Spinal cord (tissue), 10 donors: ENCODE measurements around the gene GALNT14. TPM values are rescaled to one million over a fixed set of nuclear protein-coding genes. Genes with fewer than 3 reads are reported as not detected.

ENCODE experiments used
- DNase-seq, 6 donors: peaks; one replicate each; pipeline versions ENCODE4 v3.0.0 to v3.0.0-alpha.2; 2013 to 2015; ENCODE audit warnings: low spot score in 6 of 6, low read depth in 4 of 6
- H3K27ac ChIP-seq: one replicate; pipeline ENCODE4 v1.5.1; 2013; ENCODE audit warnings: low read depth, low read length, control low read depth
- H3K27me3 ChIP-seq: one replicate; pipeline ENCODE4 v1.6.1; 2013; ENCODE audit warnings: low read length; ENCODE audit not compliant: control insufficient read depth, insufficient read depth
- H3K36me3 ChIP-seq: one replicate; pipeline ENCODE4 v1.6.1; 2013; ENCODE audit warnings: low read length; ENCODE audit not compliant: control insufficient read depth, insufficient read depth
- H3K4me1 ChIP-seq: one replicate; pipeline ENCODE4 v1.6.1; 2013; ENCODE audit warnings: low read length; ENCODE audit not compliant: control insufficient read depth, insufficient read depth
- H3K4me3 ChIP-seq: one replicate; pipeline ENCODE4 v1.5.1; 2013; ENCODE audit warnings: low read depth, low read length, control low read depth
- H3K9me3 ChIP-seq: one replicate; pipeline ENCODE4 v1.6.1; 2013; ENCODE audit warnings: low read length; ENCODE audit not compliant: control insufficient read depth, insufficient read depth
- WGBS: methylation state at CpG from one replicate; pipeline ENCODE4 v1.1.5; 2013; ENCODE audit warnings: missing lambda C conversion rate; ENCODE audit not compliant: insufficient coverage; 5-methylcytosine and 5-hydroxymethylcytosine counted together
- polyA plus RNA-seq, 2 donors: library from polyadenylated mRNA; unstranded; fragments of 120-200 nt; gene quantifications; one replicate each; pipeline ENCODE4 v1.2.1, GENCODE V29; 2013; ENCODE audit not compliant: insufficient read length in 2 of 2
- total RNA-seq, 2 donors: library from RNA; depleted of rRNA in 1 of 2; stranded (reverse); fragments of 120-200 nt in 1 of 2; fragments of >200 nt in 1 of 2; gene quantifications; one replicate each; pipeline versions ENCODE4 v1.2.3 to v1.2.4, GENCODE V29; 2013 to 2014
- donor health status: healthy.

Gene GALNT14
- total and polyA plus RNA-seq, 4 donors = 4.6 to 25.1 (median 16.2) TPM

DNA sequence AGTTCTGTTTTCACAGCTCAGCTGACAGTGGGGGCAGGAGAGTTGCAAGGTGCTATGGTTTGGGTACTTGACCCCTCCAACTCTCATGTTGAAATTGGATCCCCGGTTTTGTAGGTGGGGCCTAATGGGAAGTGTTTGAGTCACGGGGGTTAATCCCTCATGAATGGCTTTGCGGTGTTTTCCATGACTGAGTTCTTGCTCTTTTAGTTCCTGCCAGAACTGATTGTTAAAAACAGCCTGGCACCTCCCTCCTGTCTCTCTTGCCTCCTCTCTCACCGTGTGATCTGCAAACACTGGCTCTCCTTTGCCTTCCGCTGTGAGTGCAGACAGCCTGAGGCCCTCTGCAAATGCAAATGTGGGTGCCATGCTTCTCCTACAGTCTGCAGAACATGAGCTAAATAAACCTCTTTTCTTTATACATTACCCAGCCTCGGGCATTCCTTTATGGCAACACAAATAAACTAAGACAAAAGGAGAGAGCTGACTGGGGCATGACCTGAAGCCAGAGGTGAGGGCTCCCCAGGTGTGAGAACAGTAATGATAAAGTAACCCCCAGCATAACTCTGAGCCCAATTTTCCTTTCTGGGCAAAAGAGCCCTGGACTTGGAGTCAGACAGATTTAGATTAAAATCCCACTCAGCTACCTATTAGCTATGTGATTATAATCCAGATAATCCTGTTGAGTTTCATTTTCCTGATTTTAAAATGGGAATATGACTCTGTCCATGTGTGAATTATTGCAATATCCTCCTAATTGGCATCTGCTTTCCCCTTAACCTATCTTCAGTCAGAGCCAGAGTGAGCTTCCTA lies 266.1 kb downstream of the GALNT14 start:
- Histone ChIP-seq H3K4me3 (no peak overlapping the region), H3K27ac (no peak overlapping the region), H3K4me1 (no peaks in the 10 kb centered on the region), H3K27me3 (no peaks in the 10 kb centered on the region), H3K36me3 (no peaks in the 10 kb centered on the region), H3K9me3 (no peaks in the 10 kb centered on the region)
- WGBS = 20% methylated on average over 6 of the region's 6 CpGs
- DNase-seq = no peak

DNA sequence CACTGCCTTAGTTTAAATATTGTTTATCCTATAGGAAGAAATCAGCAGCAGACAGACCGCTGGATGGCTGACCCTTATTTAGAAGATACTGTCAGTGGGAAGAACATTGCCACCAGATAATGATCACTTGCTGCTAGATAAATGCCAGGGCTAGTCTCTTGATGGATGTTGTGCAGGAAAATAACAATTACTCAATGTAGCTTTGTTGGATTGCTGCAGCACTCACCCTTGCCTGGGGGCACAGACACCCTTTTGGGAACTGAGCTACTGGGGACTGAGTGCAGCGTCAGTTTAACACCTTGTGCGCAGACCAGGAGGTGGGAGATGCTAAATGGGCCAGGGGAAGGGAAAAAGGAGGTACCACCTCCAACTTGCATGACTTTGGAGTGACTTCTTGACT lies 266.8 kb downstream of the GALNT14 start:
- peak in 1 of 6 donors; percentile 29 for DNase-seq
- Histone ChIP-seq H3K4me1 (no peaks in the 10 kb centered on the region), H3K27me3 (no peaks in the 10 kb centered on the region), H3K4me3 (no peak overlapping the region), H3K27ac (no peak overlapping the region), H3K9me3 (no peaks in the 10 kb centered on the region), H3K36me3 (no peaks in the 10 kb centered on the region)
- 79% methylated on average over 2 of the region's 3 CpGs for WGBS

DNA sequence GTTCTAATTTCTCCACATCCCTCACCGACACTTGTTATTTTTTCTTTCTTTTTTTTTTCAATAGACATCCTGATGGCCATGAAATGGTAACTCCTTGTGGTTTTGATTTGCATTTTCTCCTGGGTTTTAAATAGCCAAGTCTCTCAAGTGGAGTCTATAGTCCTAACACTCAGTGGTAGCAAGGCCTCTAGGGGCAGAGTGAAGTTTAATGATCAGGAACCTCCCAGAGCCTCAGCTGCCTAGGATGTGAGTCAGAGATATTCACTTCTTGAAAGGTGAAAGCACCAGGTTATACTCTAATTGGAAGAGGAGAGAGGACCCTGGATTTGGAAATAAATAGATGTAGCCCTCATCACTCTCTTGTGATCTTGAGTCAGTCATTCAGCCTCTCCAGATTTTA lies 268.3 kb downstream of the GALNT14 start:
- Histone ChIP-seq H3K27ac (no peak overlapping the region), H3K27me3 (no peaks in the 10 kb centered on the region), H3K4me1 (peaks cover 8% of the 10 kb centered on the region), H3K9me3 (no peaks in the 10 kb centered on the region), H3K36me3 (no peaks in the 10 kb centered on the region), H3K4me3 (no peak overlapping the region)
- DNase-seq = no peak
- no CpG with 5 or more reads among the region's 1 CpG for WGBS

DNA sequence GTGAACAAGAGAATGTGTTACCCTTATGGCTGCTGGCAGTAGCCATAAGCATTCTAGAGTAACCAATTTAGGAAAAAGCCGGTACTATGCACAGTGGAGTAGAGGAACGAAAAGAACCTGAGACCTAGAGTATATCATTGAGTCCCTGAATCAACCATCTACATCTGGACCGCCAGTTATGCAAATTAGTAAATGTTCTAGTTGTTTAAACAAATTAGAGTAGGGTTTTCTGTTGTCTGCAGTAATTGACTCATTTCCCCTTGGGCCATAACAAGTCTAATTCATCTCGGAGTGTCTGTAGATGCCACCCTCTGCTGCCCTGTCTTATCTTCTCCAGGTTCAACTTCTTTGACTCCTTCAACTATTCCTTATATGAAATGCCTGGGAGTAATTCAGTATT lies 270.9 kb downstream of the GALNT14 start:
- no CpG with 5 or more reads among the region's 4 CpGs for WGBS
- DNase-seq = no peak
- peaks cover 14% of the 10 kb centered on the region for H3K4me1 ChIP-seq
- H3K27me3 ChIP-seq = no peaks in the 10 kb centered on the region
- no peaks in the 10 kb centered on the region for H3K9me3 ChIP-seq
- H3K36me3 ChIP-seq = no peaks in the 10 kb centered on the region
- no peak overlapping the region for H3K4me3 ChIP-seq
- H3K27ac ChIP-seq = no peak overlapping the region

DNA sequence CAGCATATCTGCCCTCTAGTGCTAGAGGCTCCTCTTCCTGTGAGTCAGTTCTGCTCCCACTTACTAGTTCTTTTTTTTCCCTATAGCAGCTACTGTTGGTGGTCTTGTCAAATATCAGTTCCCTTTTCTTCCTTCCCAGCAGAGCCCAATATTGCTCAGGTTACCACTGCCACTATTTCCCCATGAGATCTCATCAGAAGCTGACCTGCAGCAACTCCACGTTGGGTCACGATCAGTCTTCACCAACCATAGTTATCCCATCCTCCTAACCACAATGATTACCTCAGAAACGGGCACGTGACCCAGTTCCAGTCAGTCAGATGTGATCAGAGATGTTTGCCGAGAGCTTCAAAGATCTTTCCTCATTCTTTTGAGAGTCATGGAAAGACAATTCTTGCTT lies 271.3 kb downstream of the GALNT14 start:
- WGBS = 86% methylated on average over 5 of the region's 5 CpGs
- Histone ChIP-seq H3K4me3 (no peak overlapping the region), H3K36me3 (no peaks in the 10 kb centered on the region), H3K9me3 (no peaks in the 10 kb centered on the region), H3K27me3 (no peaks in the 10 kb centered on the region), H3K27ac (no peak overlapping the region), H3K4me1 (peaks cover 14% of the 10 kb centered on the region)
- no peak for DNase-seq

DNA sequence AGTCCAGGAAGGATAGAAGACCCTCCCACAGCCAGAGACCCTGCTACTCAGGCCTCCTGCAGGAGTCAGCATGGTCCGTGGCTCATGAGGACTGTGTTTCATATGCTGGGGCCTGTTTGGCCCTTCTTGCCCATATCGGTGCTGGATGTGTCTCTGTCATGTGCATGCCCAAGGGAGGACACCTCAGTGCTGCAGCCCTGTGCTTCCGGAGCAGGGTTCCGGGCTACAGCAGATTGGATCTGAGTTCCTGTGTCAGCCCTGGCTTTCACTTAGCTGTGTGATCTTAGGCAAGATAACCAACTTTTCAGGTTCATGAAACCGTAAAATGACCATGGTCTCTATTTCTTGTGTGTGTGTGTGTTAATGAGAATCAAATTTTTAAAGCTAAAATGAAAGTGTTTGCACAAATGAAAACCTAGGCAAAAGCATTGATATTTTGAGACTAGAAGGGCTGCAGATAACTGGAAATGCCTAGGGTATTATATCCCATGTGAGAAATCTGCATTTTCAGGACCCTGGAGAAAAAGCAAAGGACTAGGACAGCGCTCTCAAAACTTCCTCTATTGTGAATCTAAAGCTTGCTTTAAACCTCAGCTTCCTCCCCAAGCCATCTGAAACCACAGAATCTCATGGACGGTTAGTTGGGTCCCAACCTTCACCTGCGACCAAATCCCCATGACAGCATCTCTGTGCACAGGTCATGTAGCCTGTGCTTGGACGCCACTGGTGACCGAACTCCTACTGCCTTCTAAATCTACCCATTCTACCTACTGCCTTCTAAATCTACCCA lies 272.2 kb downstream of the GALNT14 start:
- H3K27me3 ChIP-seq = no peaks in the 10 kb centered on the region
- H3K4me3 ChIP-seq = no peak overlapping the region
- peaks cover 14% of the 10 kb centered on the region for H3K4me1 ChIP-seq
- H3K36me3 ChIP-seq = no peaks in the 10 kb centered on the region
- DNase-seq = no peak
- no peaks in the 10 kb centered on the region for H3K9me3 ChIP-seq
- H3K27ac ChIP-seq = no peak overlapping the region
- WGBS = 91% methylated on average over 10 of the region's 10 CpGs

DNA sequence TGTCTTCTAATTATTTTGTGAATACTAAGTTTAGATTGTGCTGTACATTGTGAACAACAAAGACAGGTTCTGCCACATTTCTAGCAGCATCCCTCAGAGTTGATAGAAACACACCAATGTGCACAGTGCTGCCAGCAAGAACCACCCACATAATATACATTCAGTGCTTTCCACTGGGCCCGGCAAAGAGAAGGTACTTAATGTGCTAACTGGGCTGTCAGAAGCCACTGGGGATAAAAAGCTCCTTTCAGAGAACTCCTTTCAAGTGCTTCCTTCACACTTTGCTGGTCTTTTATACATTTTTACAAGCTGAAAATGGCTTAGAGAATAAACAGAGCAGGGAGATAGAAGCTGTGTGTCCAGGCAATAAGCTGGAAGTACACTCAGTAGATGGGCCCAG lies 273.0 kb downstream of the GALNT14 start:
- H3K4me3 ChIP-seq = no peak overlapping the region
- H3K9me3 ChIP-seq = no peaks in the 10 kb centered on the region
- no peaks in the 10 kb centered on the region for H3K36me3 ChIP-seq
- peaks cover 14% of the 10 kb centered on the region for H3K4me1 ChIP-seq
- peak in 2 of 6 donors; percentile 42 to 80 for DNase-seq
- no peak overlapping the region for H3K27ac ChIP-seq
- H3K27me3 ChIP-seq = no peaks in the 10 kb centered on the region
- WGBS = no CpG with 5 or more reads among the region's 1 CpG

DNA sequence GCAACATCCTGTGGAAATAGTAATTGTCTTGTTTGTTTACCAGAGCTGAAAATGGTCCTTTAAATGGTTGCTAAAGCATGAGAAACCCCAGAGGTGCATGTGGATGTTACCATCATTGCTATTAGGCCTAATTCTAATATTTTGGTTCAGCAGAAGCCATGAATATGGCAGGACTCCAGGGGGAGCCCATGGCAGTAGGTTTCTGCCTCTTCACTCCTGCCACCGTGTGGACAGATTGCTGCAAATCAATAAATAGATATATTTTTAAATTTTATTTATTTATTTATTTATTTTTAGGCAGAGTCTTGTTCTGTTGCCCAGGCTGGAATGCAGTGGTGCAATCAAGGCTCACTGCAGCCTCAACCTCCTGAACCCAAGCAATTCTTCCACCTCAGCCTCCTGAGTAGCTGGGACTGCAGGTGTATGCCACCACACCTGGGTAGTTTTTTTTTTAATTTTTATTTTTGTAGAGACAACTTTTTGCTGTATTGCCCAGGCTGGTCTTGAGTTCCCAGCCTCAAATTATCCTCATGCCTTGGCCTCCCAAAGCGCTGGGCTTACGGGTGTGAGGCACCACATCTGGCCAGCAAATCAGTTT lies 276.1 kb downstream of the GALNT14 start:
- peak in 2 of 6 donors; percentile 71 to 87 for DNase-seq
- H3K4me3 ChIP-seq = no peak overlapping the region
- no peaks in the 10 kb centered on the region for H3K27me3 ChIP-seq
- H3K4me1 ChIP-seq = peaks cover 17% of the 10 kb centered on the region
- H3K9me3 ChIP-seq = no peaks in the 10 kb centered on the region
- no peak overlapping the region for H3K27ac ChIP-seq
- no peaks in the 10 kb centered on the region for H3K36me3 ChIP-seq
- WGBS = 88% methylated on average over 2 of the region's 3 CpGs

DNA sequence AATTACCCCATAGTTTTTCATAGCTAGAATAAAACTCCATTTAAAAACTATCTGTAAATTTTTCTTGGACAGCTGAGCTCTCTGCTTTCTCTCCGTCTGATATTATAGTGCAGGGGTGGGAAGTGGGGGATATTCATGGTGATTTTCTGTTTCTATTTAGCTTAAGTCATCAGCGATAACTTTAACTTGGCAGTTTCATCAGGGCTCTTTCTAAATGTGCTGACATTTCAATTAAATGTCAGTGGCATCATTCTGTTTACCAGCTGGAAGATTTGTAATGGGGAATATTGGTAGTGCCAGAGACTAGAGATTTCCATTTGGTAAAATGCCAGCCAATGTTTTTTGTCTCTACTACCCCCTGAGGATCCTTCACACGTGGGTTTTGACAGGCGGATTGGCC lies 277.5 kb downstream of the GALNT14 start:
- no peak overlapping the region for H3K4me3 ChIP-seq
- H3K36me3 ChIP-seq = no peaks in the 10 kb centered on the region
- no peaks in the 10 kb centered on the region for H3K9me3 ChIP-seq
- peaks cover 13% of the 10 kb centered on the region for H3K4me1 ChIP-seq
- peak in 2 of 6 donors; percentile 72 to 79 for DNase-seq
- H3K27me3 ChIP-seq = no peaks in the 10 kb centered on the region
- 20% methylated on average over 1 of the region's 4 CpGs for WGBS
- H3K27ac ChIP-seq = no peak overlapping the region
